WI38 (cell line): ENCODE data around the gene AKR1A1.

ENCODE experiments used
- H3K4me3 ChIP-seq: 2 replicates; pipeline ENCODE4 v1.5.1; 2011; ENCODE audit warnings: low read depth, mild to moderate bottlenecking, control low read depth, low read length
- TF ChIP-seq, protein P1 (sequence below): IDR thresholded peaks from 2 replicates; pipeline ENCODE4 v1.5.1; 2012; ENCODE audit warnings: low read depth, mild to moderate bottlenecking, control low read depth, low read length

The AKR1A1 gene

DNA sequence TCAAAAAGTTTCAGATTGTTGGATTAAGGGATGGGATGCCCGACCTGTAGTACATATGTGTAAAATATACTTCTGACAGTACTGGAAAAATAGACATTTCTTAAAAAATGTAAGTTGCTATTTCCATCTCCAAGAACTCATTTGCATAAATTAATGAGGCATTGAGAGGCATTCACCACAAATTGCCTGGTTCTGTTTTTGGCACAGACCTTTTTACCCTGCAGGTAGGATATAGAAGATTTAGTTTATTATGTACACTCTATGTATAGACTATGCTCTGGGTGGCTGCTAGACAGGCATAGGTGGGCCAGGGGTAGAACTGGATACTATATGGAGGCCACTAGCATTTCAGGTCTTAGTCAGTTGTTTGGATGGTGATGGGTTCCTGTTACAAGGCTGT, 65.3 kb downstream of the AKR1A1 start:
- TF ChIP-seq, protein P1, sequence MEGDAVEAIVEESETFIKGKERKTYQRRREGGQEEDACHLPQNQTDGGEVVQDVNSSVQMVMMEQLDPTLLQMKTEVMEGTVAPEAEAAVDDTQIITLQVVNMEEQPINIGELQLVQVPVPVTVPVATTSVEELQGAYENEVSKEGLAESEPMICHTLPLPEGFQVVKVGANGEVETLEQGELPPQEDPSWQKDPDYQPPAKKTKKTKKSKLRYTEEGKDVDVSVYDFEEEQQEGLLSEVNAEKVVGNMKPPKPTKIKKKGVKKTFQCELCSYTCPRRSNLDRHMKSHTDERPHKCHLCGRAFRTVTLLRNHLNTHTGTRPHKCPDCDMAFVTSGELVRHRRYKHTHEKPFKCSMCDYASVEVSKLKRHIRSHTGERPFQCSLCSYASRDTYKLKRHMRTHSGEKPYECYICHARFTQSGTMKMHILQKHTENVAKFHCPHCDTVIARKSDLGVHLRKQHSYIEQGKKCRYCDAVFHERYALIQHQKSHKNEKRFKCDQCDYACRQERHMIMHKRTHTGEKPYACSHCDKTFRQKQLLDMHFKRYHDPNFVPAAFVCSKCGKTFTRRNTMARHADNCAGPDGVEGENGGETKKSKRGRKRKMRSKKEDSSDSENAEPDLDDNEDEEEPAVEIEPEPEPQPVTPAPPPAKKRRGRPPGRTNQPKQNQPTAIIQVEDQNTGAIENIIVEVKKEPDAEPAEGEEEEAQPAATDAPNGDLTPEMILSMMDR: no peak
- no peak overlapping the region for H3K4me3 ChIP-seq

DNA sequence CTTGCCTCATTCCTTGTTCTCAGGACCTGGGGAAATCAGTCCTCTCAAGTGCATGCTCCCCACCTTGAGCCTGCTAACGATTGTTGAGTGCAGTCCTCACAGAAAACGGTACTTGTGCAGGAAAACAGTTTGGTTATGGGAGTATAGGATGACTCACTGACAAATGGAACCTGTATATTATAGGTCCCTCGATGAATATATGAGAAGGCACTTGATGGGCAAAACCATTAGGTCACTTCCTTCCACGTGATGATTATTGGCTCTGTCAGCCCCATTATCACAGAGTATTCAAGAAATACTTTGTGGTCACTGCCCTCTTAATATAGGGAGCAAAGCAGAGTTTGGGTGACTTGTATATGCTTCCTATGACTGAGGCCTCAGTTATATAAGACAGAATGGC, 67.0 kb downstream of the AKR1A1 start:
- TF ChIP-seq, protein P1: no peak
- no peak overlapping the region for H3K4me3 ChIP-seq

GRCh38 chr1:45619149-45619921, 68.7 kb downstream of the AKR1A1 start:
- no peak overlapping the region for H3K4me3 ChIP-seq
- TF ChIP-seq, protein P1: no peak
